Measurements from ENCODE around the gene TNXB. TPM values are rescaled to one million over a fixed set of nuclear protein-coding genes. Genes with fewer than 3 reads are reported as not detected.

TNXB gene
- total RNA-seq (2014; rRNA removed; shearing (Covaris generic)): 0.37 TPM in 1 of 2 replicates, not detected in the other
- 0.08 TPM in 1 of 2 replicates, not detected in the other for polyA plus RNA-seq (2015; cell fraction: cytosol; rRNA removed)
- polyA plus RNA-seq (2015; cell fraction: nucleus; rRNA removed): 8.4 TPM in 1 of 2 replicates, not detected in the other

GRCh38 chr6:32109114-32109764 is at the start of gene TNXB:
TSS of gene TNXB (minus strand) at chr6:32109338. CDS start at chr6:32098198, 11,140 bp downstream.
- DNase-seq (ENCODE audit: low read depth, low spot score): no peak
- in situ Hi-C loops (cut with HindIII; ENCODE audit: low pct_unique_long_range_greater_than_20kb, low sequenced_read_pairs): no loop called here

GRCh38 chr6:32158052-32158451 is 48.9 kb upstream of the TNXB start:
- DNase-seq (ENCODE audit: low read depth, low spot score): no peak
- in situ Hi-C loops (cut with HindIII; ENCODE audit: low pct_unique_long_range_greater_than_20kb, low sequenced_read_pairs): no loop called here

GRCh38 chr6:32156891-32157290 is 47.8 kb upstream of the TNXB start:
- DNase-seq (ENCODE audit: low read depth, low spot score): no peak

GRCh38 chr6:32154514-32155161 is 45.5 kb upstream of the TNXB start:
- in situ Hi-C loops (cut with HindIII; ENCODE audit: low pct_unique_long_range_greater_than_20kb, low sequenced_read_pairs): no loop called here
- DNase-seq (ENCODE audit: low read depth, low spot score): peak; percentile 64

More at GRCh38 chr6:32156891-32157290, 47.8 kb upstream of the TNXB start:
- in situ Hi-C loops (cut with HindIII; ENCODE audit: low pct_unique_long_range_greater_than_20kb, low sequenced_read_pairs): no loop called here

DNA sequence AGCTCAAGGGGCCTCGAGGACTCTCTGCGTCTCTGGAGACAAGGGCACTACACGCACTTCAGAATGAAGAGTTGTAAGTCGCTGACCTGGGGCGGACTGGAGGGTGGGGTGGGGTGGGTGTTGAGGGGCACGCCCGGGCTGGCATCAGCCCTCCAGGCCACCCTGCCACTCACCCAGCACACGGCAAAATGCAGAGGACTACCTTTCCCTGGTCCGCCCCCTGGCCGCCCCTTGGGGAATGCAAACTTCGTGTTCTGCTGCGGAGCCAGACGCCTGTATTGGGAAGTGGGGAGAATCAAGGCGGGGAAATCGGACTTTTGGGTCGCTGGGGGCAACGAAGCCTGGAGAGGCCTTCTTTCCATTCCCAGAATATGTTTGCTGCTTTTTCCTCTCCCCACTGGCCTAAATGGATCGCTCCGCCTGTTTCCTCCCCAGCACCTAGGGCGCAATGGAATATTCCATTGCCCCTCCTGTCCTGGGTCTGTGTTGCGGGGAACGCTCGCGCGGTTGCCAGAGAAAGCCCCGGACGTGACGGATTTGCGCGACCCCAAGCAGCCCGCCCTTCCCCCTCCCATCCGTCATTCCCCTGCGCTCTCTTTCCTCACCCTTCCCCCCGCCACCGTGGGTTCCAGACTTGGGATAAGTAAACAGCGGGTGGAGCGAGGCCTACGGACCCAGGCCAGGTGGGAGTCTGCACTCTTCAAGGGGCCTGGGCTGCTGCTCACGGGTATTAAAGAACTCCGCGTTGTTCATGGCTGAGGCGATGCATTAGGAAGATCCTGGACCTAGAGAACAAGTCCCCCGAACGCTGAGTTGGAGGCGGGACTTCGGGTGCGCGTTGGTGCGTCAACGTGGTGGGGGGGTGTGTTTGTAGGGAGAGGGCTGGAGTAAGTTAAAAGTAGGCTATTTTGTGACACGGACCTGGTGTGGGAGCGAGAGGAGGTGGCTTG is 44.7 kb upstream of the TNXB start, which contains the start of gene PPT2:
TSS of gene PPT2 (plus strand) at position 578 of the 950 bp plus-strand sequence. CDS start 454 bp downstream, outside the sequence.
- in situ Hi-C loops (cut with HindIII; ENCODE audit: low pct_unique_long_range_greater_than_20kb, low sequenced_read_pairs): no loop called here
- peak; percentile 93 for DNase-seq (ENCODE audit: low read depth, low spot score)

- DNase-seq (ENCODE audit: low read depth, low spot score): no peak
These were observed 43.8 kb upstream of the TNXB start for GRCh38 chr6:32152769-32153563.

DNA sequence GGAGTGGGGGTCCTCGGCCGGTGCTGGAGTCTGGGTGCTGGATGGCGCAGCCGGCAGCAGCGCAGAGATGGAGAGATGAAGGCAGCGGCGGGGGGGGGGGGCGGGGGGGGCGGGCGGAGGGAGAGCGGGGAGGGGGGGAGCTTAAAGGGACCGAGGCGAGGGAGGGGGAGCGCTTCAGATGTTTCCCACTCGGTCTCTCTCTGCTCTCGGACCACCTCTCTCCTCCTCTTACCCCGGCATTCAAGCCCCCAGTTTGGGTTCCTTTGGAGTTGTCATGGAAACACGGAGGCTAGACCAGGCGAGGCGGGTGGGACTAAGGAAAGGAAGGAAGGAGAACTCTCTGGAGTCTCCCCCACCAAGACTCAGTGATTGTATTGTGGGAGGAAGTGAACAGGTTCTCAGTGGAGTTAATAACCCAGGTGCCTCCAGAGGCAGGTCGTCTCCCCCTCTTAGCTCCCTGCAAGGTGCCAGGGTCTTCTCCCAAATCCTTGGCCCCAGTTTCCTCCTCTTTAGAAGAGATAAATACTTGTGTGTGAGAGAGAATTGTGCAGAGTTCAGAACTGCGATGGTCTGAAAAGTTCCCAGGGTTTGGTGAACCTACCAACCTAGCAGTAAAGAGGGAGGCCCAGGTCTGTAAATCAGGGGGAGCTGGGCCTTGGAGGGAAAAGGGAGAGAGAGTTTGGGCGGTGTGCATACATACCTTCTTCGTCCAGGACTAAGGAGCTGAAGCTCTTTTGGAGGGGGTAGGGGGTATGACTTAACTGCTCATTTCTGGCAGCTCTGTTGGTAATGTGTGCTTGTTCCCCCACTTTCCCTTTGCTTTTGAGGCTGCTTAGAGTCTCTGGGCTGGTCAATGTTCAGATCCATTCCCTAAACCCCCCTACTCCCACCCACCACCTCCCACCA is 43.0 kb upstream of the TNXB start, which contains the start of gene PRRT1:
TSS of gene PRRT1 (minus strand) at position 77 of the 906 bp plus-strand sequence. CDS start 112 bp downstream, outside the sequence.
- in situ Hi-C loops (cut with HindIII; ENCODE audit: low pct_unique_long_range_greater_than_20kb, low sequenced_read_pairs): no loop called here
- DNase-seq (ENCODE audit: low read depth, low spot score): no peak

More at GRCh38 chr6:32152769-32153563, 43.8 kb upstream of the TNXB start:
- in situ Hi-C loops (cut with HindIII; ENCODE audit: low pct_unique_long_range_greater_than_20kb, low sequenced_read_pairs): no loop called here

DNA sequence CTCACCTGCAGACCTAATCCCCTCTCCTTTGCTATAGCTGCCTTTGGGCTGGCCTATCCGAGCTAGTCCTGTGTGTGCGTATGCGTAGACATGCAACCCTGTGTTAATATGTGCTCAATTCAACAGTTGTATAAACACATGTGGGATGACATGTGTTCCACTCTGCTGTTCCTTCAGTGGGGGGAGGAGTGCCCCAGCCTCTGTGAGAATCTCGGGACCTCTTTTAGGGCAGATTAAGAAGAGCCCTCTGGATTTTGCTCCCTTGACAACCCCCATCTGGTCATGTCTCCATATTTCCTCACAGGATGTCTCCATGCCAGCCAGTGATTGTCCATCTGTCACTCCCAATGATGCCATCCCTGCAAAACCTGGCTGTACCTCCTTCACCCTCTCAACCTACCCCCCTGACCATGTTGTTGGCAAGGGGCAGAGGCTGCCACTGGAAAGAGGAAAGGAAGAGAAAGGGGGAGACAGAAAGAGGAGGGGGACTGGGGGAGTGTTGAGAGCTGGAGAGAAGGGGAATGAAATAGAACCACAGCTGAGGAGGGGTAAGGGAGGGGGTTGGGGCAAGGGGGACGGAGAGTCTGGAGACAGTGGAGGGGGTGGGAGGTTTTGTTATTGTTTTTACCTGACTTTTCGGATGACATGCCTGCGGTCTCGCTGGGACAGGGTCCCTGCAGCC is 42.2 kb upstream of the TNXB start:
- in situ Hi-C loops (cut with HindIII; ENCODE audit: low pct_unique_long_range_greater_than_20kb, low sequenced_read_pairs): no loop called here
- DNase-seq (ENCODE audit: low read depth, low spot score): no peak

DNA sequence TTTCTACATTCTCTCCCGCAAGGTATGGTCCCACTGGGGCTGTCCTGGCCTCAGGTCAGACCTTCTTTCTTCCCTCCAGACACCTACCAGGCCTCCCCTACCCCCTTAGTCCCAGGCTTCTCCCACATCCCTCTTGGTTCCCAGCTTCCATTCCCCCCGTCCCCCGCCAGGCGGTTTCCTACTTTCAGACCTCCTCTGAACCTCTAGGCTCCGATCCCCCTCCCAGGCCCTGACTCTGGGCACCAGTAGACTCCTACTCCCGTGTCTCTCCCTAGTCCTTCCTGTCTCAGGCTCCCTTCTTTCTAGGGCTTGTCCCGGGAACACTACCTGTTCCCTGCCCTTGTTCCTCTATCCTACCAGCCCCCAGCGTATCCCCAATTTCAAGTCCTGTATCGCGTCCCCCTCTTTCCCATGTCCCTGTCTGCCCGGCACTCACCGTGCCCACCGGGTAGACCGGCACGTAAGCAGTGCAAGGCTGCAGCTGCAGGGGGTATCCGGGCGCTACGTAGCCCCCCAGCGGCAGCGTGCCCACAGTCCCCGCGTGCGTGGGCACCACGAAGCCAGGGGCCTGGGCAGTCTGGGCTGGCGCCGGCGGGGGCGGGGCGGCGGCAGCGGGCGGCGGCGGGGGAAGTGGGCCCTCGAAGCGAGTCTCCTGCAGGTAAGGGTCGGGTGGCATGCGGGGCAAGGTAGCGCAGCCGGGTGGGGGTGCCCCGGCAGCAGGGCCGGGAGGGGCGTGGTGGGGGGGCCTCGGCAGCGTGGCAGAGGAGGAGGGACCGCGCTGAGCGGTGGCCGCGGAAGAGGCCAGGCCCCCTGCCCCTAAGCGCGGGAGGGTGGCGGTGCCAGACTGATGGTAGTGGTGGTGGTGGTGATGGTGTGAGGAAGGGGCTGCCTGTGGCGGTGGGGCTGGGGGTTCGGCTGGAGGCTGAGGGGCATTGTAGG is 41.1 kb upstream of the TNXB start:
- DNase-seq (ENCODE audit: low read depth, low spot score): no peak
- in situ Hi-C loops (cut with HindIII; ENCODE audit: low pct_unique_long_range_greater_than_20kb, low sequenced_read_pairs): no loop called here

GRCh38 chr6:32149092-32149755 is 40.1 kb upstream of the TNXB start:
- no peak for DNase-seq (ENCODE audit: low read depth, low spot score)
- in situ Hi-C loops (cut with HindIII; ENCODE audit: low pct_unique_long_range_greater_than_20kb, low sequenced_read_pairs): no loop called here

- in situ Hi-C loops (cut with HindIII; ENCODE audit: low pct_unique_long_range_greater_than_20kb, low sequenced_read_pairs): no loop called here
- no peak for DNase-seq (ENCODE audit: low read depth, low spot score)
These were observed 39.4 kb upstream of the TNXB start for GRCh38 chr6:32148289-32149091.

GRCh38 chr6:32147401-32148132 is 38.4 kb upstream of the TNXB start:
- in situ Hi-C loops (cut with HindIII; ENCODE audit: low pct_unique_long_range_greater_than_20kb, low sequenced_read_pairs): no loop called here
- no peak for DNase-seq (ENCODE audit: low read depth, low spot score)

DNA sequence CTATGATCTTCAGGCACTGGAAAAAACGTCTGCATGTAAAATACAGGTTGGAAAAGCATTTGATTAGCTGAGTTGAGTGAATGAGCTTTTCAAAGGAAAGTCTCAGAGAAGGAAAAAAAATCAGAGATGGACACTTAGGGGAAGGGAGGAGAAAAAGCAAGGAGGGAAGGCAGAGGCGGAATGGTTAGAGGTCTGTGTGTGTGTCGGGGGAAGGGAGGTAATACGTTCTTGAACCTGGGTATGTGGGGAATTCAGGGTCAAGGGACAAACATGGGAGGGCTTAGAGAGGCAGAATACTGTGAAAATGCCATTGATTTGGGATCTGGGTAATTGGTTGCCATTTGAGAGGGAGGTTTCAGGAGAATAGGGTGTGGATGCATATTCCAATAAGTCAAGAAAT is 37.5 kb upstream of the TNXB start:
- in situ Hi-C loops (cut with HindIII; ENCODE audit: low pct_unique_long_range_greater_than_20kb, low sequenced_read_pairs): no loop called here
- no peak for DNase-seq (ENCODE audit: low read depth, low spot score)
